Activated CD4-positive, alpha-beta T cell treated with anti-CD3 and anti-CD28 coated beads for 4 hours (primary cell): ENCODE results near the gene RBM15B.
A peak's percentile ranks its signal among the peaks of the same experiment; 100 is the strongest.
"Not testable (repeated sequence)": the region's sequence is repeated elsewhere in the genome, so short reads cannot be mapped to it uniquely, and the experiment has no call there.

Experiments used
- DNase-seq, 2 donors: peaks; one replicate each; pipeline ENCODE4 v3.0.0-alpha.2; 2020

RBM15B gene

GRCh38 chr3:51391075-51391565 lies at the start of gene RBM15B:
RBM15B (plus strand) TSS chr3:51391285; CDS start chr3:51391400, 115 bp downstream.
- DNase-seq: peak; percentile 96 to 97

GRCh38 chr3:51343918-51344687 lies 47.0 kb upstream of the RBM15B start:
- DNase-seq: no peak

- no peak for DNase-seq
These were observed 40.3 kb upstream of the RBM15B start for GRCh38 chr3:51350751-51351150.

- no peak for DNase-seq
These were observed 38.0 kb upstream of the RBM15B start for GRCh38 chr3:51353131-51353530.

- DNase-seq: no peak
These were observed 37.4 kb upstream of the RBM15B start for GRCh38 chr3:51353691-51354090.

GRCh38 chr3:51354172-51354571 lies 36.9 kb upstream of the RBM15B start:
- DNase-seq: no peak

- DNase-seq: no peak
These were observed 36.1 kb upstream of the RBM15B start for GRCh38 chr3:51354731-51355615.

GRCh38 chr3:51355891-51356578 lies 35.0 kb upstream of the RBM15B start:
- no peak for DNase-seq

GRCh38 chr3:51357856-51358255 lies 33.2 kb upstream of the RBM15B start:
- no peak for DNase-seq

- DNase-seq: no peak
These were observed 32.1 kb upstream of the RBM15B start for GRCh38 chr3:51358981-51359380.

GRCh38 chr3:51360806-51361205 lies 30.3 kb upstream of the RBM15B start:
- no peak for DNase-seq

- DNase-seq: no peak
These were observed 29.3 kb upstream of the RBM15B start for GRCh38 chr3:51361746-51362145.

GRCh38 chr3:51362476-51362875 lies 28.6 kb upstream of the RBM15B start:
- no peak for DNase-seq

GRCh38 chr3:51368276-51368675 lies 22.8 kb upstream of the RBM15B start:
- DNase-seq: not testable (repeated sequence)

- DNase-seq: peak; percentile 49 to 61
These were observed 19.0 kb upstream of the RBM15B start for GRCh38 chr3:51371943-51372557.

GRCh38 chr3:51373658-51374421 lies 17.2 kb upstream of the RBM15B start:
- DNase-seq: no peak

GRCh38 chr3:51374456-51374855 lies 16.6 kb upstream of the RBM15B start:
- no peak for DNase-seq

- DNase-seq: no peak
These were observed 15.9 kb upstream of the RBM15B start for GRCh38 chr3:51375136-51375535.

GRCh38 chr3:51375571-51375970 lies 15.5 kb upstream of the RBM15B start:
- no peak for DNase-seq

GRCh38 chr3:51378065-51378464 lies 13.0 kb upstream of the RBM15B start:
- DNase-seq: no peak

GRCh38 chr3:51378726-51379125 lies 12.4 kb upstream of the RBM15B start:
- no peak for DNase-seq

- DNase-seq: no peak
These were observed 11.8 kb upstream of the RBM15B start for GRCh38 chr3:51379301-51379700.
